ENCODE measurements around the gene MFGE8.

DNA sequence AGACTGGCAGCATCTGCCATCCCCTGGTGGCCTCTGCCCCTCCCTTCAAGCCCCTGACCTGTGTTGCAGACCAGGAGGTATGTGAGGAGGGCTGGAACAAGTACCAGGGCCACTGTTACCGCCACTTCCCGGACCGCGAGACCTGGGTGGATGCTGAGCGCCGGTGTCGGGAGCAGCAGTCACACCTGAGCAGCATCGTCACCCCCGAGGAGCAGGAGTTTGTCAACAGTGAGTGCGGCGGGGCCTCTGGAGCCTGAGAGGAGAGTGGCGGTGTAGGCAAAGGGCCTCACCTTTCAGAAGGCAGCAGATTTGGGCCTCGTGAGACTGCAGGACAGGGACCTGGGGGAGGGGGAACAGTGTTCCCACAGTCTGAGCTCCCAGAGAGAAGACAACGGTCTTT, 41.9 kb downstream of the MFGE8 start:
- TF ChIP-seq, protein P1, sequence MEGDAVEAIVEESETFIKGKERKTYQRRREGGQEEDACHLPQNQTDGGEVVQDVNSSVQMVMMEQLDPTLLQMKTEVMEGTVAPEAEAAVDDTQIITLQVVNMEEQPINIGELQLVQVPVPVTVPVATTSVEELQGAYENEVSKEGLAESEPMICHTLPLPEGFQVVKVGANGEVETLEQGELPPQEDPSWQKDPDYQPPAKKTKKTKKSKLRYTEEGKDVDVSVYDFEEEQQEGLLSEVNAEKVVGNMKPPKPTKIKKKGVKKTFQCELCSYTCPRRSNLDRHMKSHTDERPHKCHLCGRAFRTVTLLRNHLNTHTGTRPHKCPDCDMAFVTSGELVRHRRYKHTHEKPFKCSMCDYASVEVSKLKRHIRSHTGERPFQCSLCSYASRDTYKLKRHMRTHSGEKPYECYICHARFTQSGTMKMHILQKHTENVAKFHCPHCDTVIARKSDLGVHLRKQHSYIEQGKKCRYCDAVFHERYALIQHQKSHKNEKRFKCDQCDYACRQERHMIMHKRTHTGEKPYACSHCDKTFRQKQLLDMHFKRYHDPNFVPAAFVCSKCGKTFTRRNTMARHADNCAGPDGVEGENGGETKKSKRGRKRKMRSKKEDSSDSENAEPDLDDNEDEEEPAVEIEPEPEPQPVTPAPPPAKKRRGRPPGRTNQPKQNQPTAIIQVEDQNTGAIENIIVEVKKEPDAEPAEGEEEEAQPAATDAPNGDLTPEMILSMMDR (IDR thresholded peaks at IDR 0.05) = no peak
- TF ChIP-seq EP300 (IDR thresholded peaks at IDR 0.05) (no peak), POLR2A (IDR thresholded peaks at IDR 0.05) (no peak)

Data from sigmoid colon (tissue), 4 donors.